Activated naive CD4-positive, alpha-beta T cell treated with anti-CD3 and anti-CD28 coated beads, Interleukin-2, amount 50 U/mL, for 72 hours (primary cell): ENCODE results near the gene DDX47. TPM values are rescaled to one million over a fixed set of nuclear protein-coding genes. Genes with fewer than 3 reads are reported as not detected.
"Not testable (repeated sequence)": the region's sequence is repeated elsewhere in the genome, so short reads cannot be mapped to it uniquely, and the experiment has no call there.

Experiments used
- ATAC-seq, 2 donors: fragments of 150-1000 bp; cut with Tn5 transposase; 2 replicates each; pipeline ENCODE4 v1.10.0; 2021; ENCODE audit warnings: mild to moderate bottlenecking in 2 of 2, moderate library complexity in 2 of 2
- DNase-seq, 2 donors: peaks; one replicate each; pipeline ENCODE4 v3.0.0; 2021 to 2022; ENCODE audit warnings: low spot score in 2 of 2
- H3K27ac Mint-ChIP-seq, 2 donors: one replicate each; pipeline ENCODE4 v1.8.0; 2022; ENCODE audit warnings: mild to moderate bottlenecking in 2 of 2, mixed read lengths in 2 of 2
- H3K36me3 Mint-ChIP-seq, 2 donors: one replicate each; pipeline ENCODE4 v1.8.0; 2022; ENCODE audit warnings: mixed read lengths in 2 of 2
- H3K9me3 Mint-ChIP-seq, 2 donors: one replicate each; pipeline ENCODE4 v1.8.0; 2022; ENCODE audit warnings: mixed read lengths in 2 of 2
- total RNA-seq, 2 donors: library from RNA; stranded (reverse); gene quantifications; one replicate each; pipeline ENCODE4 v1.2.3, GENCODE V29; 2022

The DDX47 gene
- total RNA-seq, 2 donors from 2014 or later = 94.7 to 109 TPM

DNA sequence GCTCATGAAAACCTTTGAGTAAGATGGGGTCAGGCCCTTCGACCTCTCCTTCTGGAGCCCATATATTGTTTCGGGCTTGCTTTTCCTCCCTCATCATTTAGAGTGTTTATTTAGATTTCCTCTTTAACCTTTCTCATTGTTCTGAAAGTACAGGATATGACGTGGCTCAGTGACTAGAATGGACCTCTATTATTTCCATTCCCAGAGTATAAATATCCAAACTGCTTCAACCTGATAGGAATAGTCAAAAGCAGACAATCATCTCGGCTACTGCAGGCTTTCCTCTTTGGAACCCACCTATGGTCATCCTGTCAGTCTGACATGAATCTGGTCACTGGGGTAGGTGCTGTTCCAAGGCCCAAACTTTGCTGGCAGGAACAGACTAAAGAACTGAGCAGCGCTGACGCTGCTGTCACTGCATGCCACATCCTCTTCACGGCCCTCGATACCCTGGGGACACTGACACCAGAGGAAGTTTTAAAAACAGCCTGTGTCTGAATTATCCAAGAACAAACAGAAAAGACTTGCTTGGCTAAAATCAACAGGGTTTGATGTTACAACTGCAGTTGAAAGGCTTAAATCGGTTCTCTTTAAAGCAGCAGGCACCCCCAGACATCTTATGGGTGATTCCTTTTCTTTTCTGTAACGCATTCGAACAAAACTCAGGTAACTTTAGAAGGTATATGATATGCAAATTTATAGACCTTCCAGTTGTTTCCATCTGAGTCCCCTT lies 5.0 kb upstream of the DDX47 start:
- no peaks in the 10 kb centered on the region for H3K9me3 Mint-ChIP-seq
- DNase-seq (peak in 1 of 2 donors; percentile 48), ATAC-seq (peak; percentile 66 to 69)
- peaks cover 2 to 3% of the 10 kb centered on the region in 2 donors for H3K36me3 Mint-ChIP-seq
- peak overlapping the region; percentile 66 to 96 for H3K27ac Mint-ChIP-seq

DNA sequence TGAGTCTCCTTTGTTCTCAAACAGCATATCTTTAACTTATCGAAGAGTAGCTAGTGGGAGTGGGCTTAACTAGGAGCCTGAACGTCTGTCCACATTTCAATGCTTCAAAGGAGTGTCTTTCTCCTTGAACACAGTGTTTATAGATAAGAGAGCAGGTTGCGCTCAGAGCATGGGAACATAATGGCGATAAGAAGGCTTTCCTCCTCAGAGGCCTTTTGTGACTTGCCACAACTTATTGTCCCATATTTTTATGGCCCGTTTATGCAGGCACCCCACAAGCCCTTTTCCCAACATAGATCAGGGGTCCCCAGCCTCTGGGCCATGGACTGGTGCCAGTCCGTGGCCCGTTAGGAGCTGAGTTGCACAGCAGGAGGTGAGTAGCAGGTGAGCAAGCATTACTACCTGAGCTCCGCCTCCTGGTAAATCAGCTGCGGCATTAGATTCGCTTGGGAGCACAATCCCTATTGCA lies 2.6 kb upstream of the DDX47 start:
- ATAC-seq (no peak), DNase-seq (no peak)
- H3K27ac Mint-ChIP-seq = no peak overlapping the region
- peaks cover 15 to 18% of the 10 kb centered on the region in 2 donors for H3K36me3 Mint-ChIP-seq
- no peaks in the 10 kb centered on the region for H3K9me3 Mint-ChIP-seq

DNA sequence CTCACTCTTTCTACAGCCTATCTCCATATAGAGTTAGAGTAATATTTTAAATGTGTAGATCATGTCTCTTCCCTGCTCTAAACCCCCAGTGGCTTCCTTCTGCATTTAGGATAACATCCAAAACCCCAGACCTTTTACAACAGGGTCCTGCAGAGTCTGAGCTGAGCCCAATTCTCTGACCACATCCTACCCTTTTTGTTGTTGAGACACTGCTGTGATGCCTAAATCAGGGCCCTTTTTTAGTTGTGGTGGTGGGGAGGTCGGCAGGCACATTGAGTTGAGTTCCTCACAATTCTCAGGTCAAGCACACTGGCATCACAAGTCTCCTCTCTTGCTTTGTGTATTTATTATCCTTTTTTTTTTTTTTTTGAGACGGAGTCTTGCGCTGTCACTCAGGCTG lies 1.8 kb upstream of the DDX47 start:
- no peaks in the 10 kb centered on the region for H3K9me3 Mint-ChIP-seq
- ATAC-seq (no peak), DNase-seq (no peak)
- peaks cover 22 to 25% of the 10 kb centered on the region in 2 donors for H3K36me3 Mint-ChIP-seq
- H3K27ac Mint-ChIP-seq = no peak overlapping the region

GRCh38 chr12:12812174-12812573 lies 972 bp upstream of the DDX47 start:
- no peaks in the 10 kb centered on the region for H3K9me3 Mint-ChIP-seq
- ATAC-seq (no peak), DNase-seq (no peak)
- no peak overlapping the region for H3K27ac Mint-ChIP-seq
- H3K36me3 Mint-ChIP-seq = peaks cover 24 to 25% of the 10 kb centered on the region in 2 donors

DNA sequence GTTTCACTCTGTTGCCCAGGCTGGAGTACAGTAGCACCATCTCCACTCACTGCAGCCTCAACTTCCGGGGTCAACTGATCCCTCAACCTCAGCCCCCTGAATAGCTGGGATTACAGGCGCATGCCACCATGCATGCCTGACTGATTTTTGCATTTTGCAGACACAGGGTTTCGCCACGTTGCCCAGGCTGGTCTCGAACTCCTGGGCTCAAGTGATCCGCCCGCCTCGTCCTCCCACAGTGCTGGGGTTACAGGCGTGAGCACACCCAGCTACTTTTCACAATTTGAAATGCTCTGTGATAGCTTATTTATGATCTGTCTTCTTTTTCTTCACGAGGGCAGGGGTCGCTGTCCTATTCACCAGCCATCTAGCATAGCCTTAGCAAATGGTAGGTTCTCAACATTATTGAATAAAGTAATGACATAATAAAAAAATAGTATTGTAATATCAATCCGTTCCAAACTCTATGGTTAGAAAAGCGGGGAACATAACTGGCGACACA lies 477 bp upstream of the DDX47 start:
- H3K36me3 Mint-ChIP-seq = peaks cover 24 to 25% of the 10 kb centered on the region in 2 donors
- no peaks in the 10 kb centered on the region for H3K9me3 Mint-ChIP-seq
- DNase-seq = no peak
- ATAC-seq = peak in 1 of 2 donors; percentile 3
- peak overlapping the region in 1 of 2 donors; percentile 98 for H3K27ac Mint-ChIP-seq

DNA sequence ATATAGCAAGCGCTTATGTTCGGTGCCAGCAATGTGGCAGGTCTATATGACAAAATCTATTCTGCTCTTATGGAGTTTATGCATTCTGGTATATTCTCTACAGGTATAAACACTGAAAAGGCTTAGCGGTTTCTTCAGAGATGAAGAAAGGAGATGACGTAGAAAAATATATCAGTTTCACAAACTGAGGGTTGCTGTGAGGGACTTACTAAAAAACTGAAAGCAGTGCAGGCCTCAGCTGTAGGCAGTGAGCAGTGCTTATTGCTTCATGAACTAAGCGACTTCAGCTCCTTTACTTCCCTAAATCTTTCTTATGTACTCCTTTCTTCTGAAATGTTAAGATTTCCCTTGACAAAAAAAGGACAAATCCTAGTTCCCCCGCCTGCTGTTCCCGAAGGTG lies 4.5 kb downstream of the DDX47 start:
- DNase-seq (no peak), ATAC-seq (no peak)
- H3K36me3 Mint-ChIP-seq = peaks cover 32 to 36% of the 10 kb centered on the region in 2 donors
- no peaks in the 10 kb centered on the region for H3K9me3 Mint-ChIP-seq
- H3K27ac Mint-ChIP-seq = no peak overlapping the region

DNA sequence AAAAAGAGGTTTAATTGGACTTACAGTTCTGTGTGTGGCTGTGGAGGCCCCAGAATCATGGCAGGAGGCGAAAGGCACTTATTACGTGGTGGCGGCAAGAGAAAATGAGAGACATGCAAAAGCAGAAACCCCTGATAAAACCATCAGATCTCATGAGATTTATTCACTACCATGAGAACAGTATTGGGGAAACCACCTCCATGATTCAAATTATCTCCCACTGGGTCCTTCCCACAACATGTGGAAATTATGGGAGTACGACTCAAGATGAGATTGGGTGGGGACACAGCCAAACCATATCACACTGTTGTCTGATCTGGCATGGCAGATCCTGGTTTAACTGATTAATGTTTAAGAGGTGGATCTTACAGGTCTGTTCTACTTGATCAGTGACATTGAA lies 5.6 kb downstream of the DDX47 start:
- Mint-ChIP-seq H3K9me3 (no peaks in the 10 kb centered on the region), H3K36me3 (peaks cover 24 to 35% of the 10 kb centered on the region in 2 donors), H3K27ac (peak overlapping the region in 1 of 2 donors; percentile 25)
- DNase-seq (no peak), ATAC-seq (peak; percentile 13 to 56)

- Mint-ChIP-seq H3K36me3 (peaks cover 20 to 34% of the 10 kb centered on the region in 2 donors), H3K27ac (peak overlapping the region; percentile 11 to 25), H3K9me3 (no peaks in the 10 kb centered on the region)
- no peak for DNase-seq
- ATAC-seq = no peak
These were observed 6.1 kb downstream of the DDX47 start for GRCh38 chr12:12819221-12819620.

DNA sequence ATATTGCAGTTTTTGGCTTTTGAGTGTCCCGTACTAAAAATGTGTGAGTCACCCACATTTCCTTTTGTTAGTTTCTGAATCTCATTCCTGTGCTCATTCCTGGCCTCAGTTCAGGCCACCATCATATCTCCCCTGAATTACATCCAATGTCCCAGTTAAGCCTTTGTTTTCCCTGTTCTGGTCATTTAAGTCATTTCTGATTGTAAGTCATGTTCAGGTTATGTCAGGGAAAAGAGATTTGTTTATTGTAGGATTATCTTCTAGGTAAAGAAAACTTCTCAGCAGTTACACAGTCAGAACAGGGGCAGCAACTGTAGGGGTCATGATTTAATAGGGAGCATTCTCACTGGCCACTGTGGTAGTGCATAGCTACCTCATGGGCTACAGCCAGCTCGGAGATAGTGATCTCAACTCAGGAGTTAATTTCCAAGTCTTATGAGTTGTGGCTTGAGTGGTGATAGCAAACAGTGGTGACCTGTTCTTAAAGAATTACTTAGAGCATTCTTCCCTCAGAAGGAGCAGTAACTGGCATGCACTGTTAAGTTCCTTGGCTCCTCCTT lies 6.7 kb downstream of the DDX47 start:
- peak overlapping the region in 1 of 2 donors; percentile 25 for H3K27ac Mint-ChIP-seq
- no peak for DNase-seq
- H3K9me3 Mint-ChIP-seq = no peaks in the 10 kb centered on the region
- no peak for ATAC-seq
- peaks cover 20 to 29% of the 10 kb centered on the region in 2 donors for H3K36me3 Mint-ChIP-seq

DNA sequence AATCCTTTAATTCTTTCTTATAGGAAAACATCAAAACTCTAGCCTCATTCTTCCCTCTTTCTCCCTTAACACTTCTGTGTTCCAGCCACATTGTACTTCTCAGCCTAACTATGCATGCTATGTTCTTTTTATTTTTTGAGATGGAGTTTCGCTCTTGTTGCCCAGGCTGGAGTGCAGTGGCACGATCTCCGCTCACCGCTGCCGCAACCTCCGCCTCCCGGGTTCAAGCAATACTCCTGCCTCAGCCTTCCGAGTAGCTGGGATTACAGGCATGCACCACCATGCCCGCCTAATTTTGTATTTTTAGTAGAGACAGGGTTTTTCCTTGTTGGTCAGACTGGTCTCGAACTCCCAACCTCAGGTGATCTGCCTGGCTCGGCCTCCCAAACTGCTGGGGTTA lies 7.2 kb downstream of the DDX47 start:
- H3K36me3 Mint-ChIP-seq = peaks cover 19 to 27% of the 10 kb centered on the region in 2 donors
- peak overlapping the region in 1 of 2 donors; percentile 54 for H3K27ac Mint-ChIP-seq
- not testable (repeated sequence) for DNase-seq, H3K9me3 Mint-ChIP-seq, ATAC-seq

- no peak for DNase-seq
- H3K9me3 Mint-ChIP-seq = no peaks in the 10 kb centered on the region
- peak overlapping the region; percentile 33 to 54 for H3K27ac Mint-ChIP-seq
- peaks cover 7 to 18% of the 10 kb centered on the region in 2 donors for H3K36me3 Mint-ChIP-seq
- no peak for ATAC-seq
These were observed 8.8 kb downstream of the DDX47 start for GRCh38 chr12:12821975-12822374.

GRCh38 chr12:12822886-12823285 lies 9.7 kb downstream of the DDX47 start:
- H3K27ac Mint-ChIP-seq = peak overlapping the region in 1 of 2 donors; percentile 57

DNA sequence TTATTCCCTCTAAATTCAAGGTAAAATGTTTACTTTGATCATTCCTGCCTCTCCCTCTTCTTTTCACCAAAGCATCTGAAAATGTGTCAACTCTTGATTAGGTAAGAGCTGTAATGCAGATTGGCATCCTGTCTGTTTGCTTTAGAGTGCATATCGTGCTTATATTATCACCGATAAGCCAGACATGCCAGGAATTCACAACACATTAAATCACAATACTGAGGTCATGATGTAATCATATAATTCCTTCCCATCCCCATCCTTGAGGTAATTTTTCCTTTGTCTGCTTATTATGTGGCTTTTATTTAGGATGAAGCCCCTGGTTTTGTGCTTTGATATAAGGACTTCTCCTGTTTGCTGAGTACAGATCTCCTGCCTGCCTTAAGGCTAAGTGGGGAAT lies 10.2 kb downstream of the DDX47 start:
- DNase-seq (no peak), ATAC-seq (no peak)
- Mint-ChIP-seq H3K9me3 (no peaks in the 10 kb centered on the region), H3K27ac (peak overlapping the region in 1 of 2 donors; percentile 57), H3K36me3 (peaks cover 7 to 24% of the 10 kb centered on the region in 2 donors)

More at GRCh38 chr12:12822886-12823285, 9.7 kb downstream of the DDX47 start:
- Mint-ChIP-seq H3K36me3 (peaks cover 7 to 24% of the 10 kb centered on the region in 2 donors), H3K9me3 (no peaks in the 10 kb centered on the region)
- DNase-seq = no peak
- no peak for ATAC-seq

GRCh38 chr12:12823811-12824210 lies 10.7 kb downstream of the DDX47 start:
- Mint-ChIP-seq H3K36me3 (peaks cover 7 to 24% of the 10 kb centered on the region in 2 donors), H3K9me3 (no peaks in the 10 kb centered on the region), H3K27ac (no peak overlapping the region)
- ATAC-seq = no peak
- DNase-seq = no peak

DNA sequence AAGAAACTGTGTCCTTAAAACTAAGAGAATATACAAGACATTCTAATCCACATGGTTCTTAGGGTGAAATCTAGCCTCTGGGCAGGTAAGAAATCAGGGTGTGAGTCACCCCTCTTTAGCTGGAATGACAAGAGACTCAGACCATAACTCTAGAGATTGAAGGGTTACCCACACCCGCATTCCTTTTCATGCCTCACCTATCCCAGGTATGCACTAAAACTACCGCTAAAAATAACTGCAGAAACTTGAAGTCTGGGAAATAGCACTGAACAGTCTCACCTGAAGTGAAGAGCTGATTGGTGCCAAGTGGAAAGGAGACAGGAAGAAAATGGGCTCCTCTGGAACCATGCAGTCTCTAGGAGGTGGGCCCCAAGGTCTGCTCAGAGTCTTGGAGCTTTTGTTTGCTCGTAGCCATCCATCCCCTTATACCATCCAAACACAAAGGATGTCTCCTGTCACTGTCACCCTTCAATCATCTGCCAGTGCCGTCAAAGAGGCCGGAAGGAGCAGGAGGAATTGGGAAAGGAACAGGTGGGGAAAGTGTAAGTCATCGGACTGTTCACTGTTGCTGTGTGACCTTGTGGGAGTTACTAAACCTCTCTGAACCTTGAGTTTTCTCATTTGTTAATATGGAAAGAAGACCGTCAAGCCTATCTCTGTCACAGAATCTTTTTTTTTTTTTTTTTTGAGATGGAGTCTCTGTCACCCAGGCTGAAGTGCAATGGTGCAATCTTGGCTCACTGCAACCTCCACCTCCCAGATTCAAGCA lies 22.4 kb downstream of the DDX47 start:
- Mint-ChIP-seq H3K36me3 (peaks cover 11 to 28% of the 10 kb centered on the region in 2 donors), H3K9me3 (no peaks in the 10 kb centered on the region), H3K27ac (peak overlapping the region in 1 of 2 donors; percentile 82)
- ATAC-seq (no peak), DNase-seq (no peak)

- no peak for ATAC-seq
- H3K9me3 Mint-ChIP-seq = no peaks in the 10 kb centered on the region
- no peak for DNase-seq
- H3K36me3 Mint-ChIP-seq = peaks cover 8 to 26% of the 10 kb centered on the region in 2 donors
- peak overlapping the region in 1 of 2 donors; percentile 54 for H3K27ac Mint-ChIP-seq
These were observed 23.4 kb downstream of the DDX47 start for GRCh38 chr12:12836571-12836970.
